Measurements from ENCODE around the gene TMEM217.
A peak's percentile ranks its signal among the peaks of the same experiment; 100 is the strongest.

The TMEM217 gene

GRCh38 chr6:37177077-37177934 is 80.6 kb downstream of the TMEM217 start:
- Histone ChIP-seq H3K27ac (ENCODE audit: low read length) (peak overlapping the region; percentile 95), H3K4me3 (ENCODE audit: low read length) (peak overlapping the region; percentile 89; the same call in 1 of the 2 replicates), H3K9ac (ENCODE audit: low read length) (peak overlapping the region; percentile 100), H3K4me1 (ENCODE audit: low read length) (peaks cover 50% of the 10 kb centered on the region), H3K9me3 (ENCODE audit: insufficient read depth, low read length) (no peaks in the 10 kb centered on the region), H3K36me3 (replicated peaks; ENCODE audit: low read depth, low read length) (peaks cover 42% of the 10 kb centered on the region), H3K4me2 (ENCODE audit: low read length) (peak overlapping the region; percentile 95), H3K79me2 (ENCODE audit: low read length) (peaks cover 35% of the 10 kb centered on the region), H4K20me1 (ENCODE audit: insufficient read depth, low read length) (peaks cover 33% of the 10 kb centered on the region), H3K27me3 (ENCODE audit: low read depth, low read length) (no peaks in the 10 kb centered on the region), H2AFZ (ENCODE audit: low read depth, low read length) (no peak overlapping the region)
- no peak for TF ChIP-seq EZH2phosphoT487 (IDR thresholded peaks at IDR 0.05; ENCODE audit: low read depth)
- TF ChIP-seq CTCF (IDR thresholded peaks at IDR 0.05; ENCODE audit: low read depth, low read length): peak; percentile 53

- Histone ChIP-seq H3K9me3 (ENCODE audit: insufficient read depth, low read length) (no peaks in the 10 kb centered on the region), H3K4me3 (ENCODE audit: low read length) (peak overlapping the region; percentile 89), H3K36me3 (replicated peaks; ENCODE audit: low read depth, low read length) (peaks cover 51% of the 10 kb centered on the region), H3K79me2 (ENCODE audit: low read length) (peaks cover 43% of the 10 kb centered on the region), H2AFZ (ENCODE audit: low read depth, low read length) (no peak overlapping the region), H3K4me2 (ENCODE audit: low read length) (peak overlapping the region; percentile 95), H3K27me3 (ENCODE audit: low read depth, low read length) (no peaks in the 10 kb centered on the region), H3K27ac (ENCODE audit: low read length) (peak overlapping the region; percentile 95), H3K4me1 (ENCODE audit: low read length) (peaks cover 50% of the 10 kb centered on the region), H3K9ac (ENCODE audit: low read length) (peak overlapping the region; percentile 100), H4K20me1 (ENCODE audit: insufficient read depth, low read length) (peaks cover 39% of the 10 kb centered on the region)
- TF ChIP-seq CTCF (IDR thresholded peaks at IDR 0.05; ENCODE audit: low read depth, low read length) (no peak), EZH2phosphoT487 (IDR thresholded peaks at IDR 0.05; ENCODE audit: low read depth) (no peak)
These were observed 81.5 kb downstream of the TMEM217 start for GRCh38 chr6:37176268-37177076.

- peaks cover 60% of the 10 kb centered on the region for H3K36me3 ChIP-seq (replicated peaks; ENCODE audit: low read depth, low read length)
- TF ChIP-seq CTCF (IDR thresholded peaks at IDR 0.05; ENCODE audit: low read depth, low read length): no peak
- TF ChIP-seq EZH2phosphoT487 (IDR thresholded peaks at IDR 0.05; ENCODE audit: low read depth): no peak
- H3K4me2 ChIP-seq (ENCODE audit: low read length): peak overlapping the region; percentile 95
- no peak overlapping the region for H2AFZ ChIP-seq (ENCODE audit: low read depth, low read length)
- H3K4me1 ChIP-seq (ENCODE audit: low read length): peaks cover 50% of the 10 kb centered on the region
- H3K9me3 ChIP-seq (ENCODE audit: insufficient read depth, low read length): no peaks in the 10 kb centered on the region
- peak overlapping the region; percentile 95 for H3K27ac ChIP-seq (ENCODE audit: low read length)
- H3K27me3 ChIP-seq (ENCODE audit: low read depth, low read length): no peaks in the 10 kb centered on the region
- peak overlapping the region; percentile 100 for H3K9ac ChIP-seq (ENCODE audit: low read length)
- H3K4me3 ChIP-seq (ENCODE audit: low read length): peak overlapping the region; percentile 89
- peaks cover 52% of the 10 kb centered on the region for H3K79me2 ChIP-seq (ENCODE audit: low read length)
- peaks cover 39% of the 10 kb centered on the region for H4K20me1 ChIP-seq (ENCODE audit: insufficient read depth, low read length)
These were observed 82.3 kb downstream of the TMEM217 start for GRCh38 chr6:37175332-37176267.

Data from OCI-LY3 (cell line).